ENCODE data around the gene SFXN2.
"Not testable (repeated sequence)": the region's sequence is repeated elsewhere in the genome, so short reads cannot be mapped to it uniquely, and the experiment has no call there.

SFXN2 gene

DNA sequence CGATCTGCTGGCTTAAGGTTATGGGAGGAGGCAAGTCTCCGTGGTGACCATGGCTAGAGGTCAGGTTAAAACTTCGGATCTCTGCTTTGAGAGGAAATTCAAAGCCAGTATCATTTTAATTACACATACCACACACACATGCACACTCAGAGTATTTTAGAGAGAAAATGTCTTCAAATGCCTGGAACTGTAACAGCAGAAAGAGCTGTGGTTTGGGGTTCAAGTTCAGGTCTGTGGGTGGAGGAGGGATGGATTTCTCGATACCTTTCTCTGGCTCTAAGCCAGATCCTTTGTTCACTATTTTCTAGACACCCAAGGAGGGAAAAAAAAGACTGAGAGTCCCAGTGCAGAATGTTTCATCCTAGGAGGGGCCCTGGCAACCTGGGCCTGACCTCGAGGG is 32.7 kb upstream of the SFXN2 start:
- DNase-seq: no peak

DNA sequence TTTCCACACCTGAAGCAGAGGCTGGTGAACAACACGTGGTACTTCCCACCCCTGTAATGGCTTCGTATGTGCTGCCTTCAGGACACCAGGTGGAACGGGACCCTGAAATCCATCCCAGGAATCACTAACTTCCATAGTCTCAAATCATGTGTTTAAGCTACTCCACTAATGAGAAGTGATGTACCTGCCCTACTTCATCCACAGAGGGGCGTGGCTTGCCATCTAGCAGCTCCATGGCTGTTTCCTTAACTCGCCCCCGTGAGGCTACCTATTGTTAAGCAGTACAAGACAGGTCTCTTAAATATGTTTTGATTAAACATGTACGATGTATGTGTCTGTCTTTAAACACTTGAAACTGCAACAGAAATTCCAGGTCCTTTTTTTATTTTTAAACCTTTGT is 32.0 kb upstream of the SFXN2 start:
- DNase-seq: no peak

DNA sequence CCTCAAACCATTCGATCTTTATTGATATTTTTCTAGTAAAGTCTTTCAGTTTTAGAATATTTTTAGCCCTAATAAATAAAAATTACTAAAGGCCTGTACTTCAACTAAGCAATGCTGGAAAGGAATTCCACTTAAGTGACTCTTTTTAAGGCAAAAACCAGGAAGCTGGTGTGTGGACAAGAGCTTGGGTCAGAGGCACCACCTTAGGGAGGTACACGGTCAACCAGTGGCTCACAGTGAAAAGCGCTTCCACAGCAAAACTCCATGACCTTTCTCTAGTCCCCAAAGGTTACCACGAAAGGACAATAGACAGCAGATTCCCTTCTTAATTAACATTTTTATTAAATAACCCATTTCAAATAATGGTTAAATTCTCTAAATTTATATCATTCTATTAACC is 31.5 kb upstream of the SFXN2 start:
- no peak for DNase-seq

DNA sequence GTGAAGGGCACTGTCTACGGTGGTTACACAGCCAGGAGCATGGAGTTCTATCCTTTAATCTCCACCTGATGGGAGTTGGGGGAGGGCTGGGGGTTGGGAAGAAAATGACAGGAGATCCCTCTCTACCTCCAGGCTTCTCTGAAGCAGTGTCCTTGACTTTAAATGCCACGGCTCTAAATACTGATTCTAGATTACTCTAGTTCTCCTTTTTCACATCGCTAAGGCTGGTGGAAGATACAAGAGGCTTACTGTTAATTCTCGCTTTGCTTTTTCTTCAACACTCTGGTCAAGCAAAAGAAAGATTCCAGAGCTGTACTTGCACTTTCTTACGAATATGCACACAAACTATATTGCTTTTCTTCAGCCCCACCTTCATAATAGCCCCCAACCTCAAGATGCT is 30.7 kb upstream of the SFXN2 start:
- DNase-seq: no peak

DNA sequence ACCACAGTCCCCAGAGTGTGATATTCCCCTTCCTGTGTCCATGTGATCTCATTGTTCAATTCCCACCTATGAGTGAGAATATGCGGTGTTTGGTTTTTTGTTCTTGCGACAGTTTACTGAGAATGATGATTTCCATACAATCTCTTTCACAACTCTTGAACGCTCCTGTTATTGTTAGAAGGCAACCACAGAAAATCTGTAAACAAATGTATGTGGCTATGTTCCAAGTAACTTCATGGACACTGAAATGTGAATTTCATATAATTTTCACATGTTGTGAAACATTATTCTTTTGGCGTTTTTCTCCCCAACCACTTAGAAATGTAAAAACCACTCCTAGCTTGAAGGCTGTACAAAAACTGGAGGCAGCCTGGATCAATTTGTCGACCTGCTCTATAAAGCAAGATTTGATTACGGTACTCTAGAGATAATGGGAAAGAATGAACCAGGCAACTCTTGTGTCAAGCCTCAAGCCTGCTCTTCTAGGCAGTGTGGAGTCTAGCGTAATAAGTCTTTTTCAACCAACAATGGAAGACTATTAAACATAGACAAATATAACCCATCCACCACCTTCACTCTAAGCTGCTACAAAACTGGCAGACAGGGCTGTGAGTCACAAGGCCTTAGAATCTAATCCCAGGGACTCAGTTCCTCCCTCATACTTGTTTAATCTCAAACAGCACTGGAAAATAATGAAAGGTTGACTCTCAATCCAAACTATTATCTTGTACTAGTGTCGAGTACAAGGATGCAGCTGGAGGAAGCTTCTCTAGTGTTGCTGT is 23.0 kb upstream of the SFXN2 start:
- DNase-seq: no peak

DNA sequence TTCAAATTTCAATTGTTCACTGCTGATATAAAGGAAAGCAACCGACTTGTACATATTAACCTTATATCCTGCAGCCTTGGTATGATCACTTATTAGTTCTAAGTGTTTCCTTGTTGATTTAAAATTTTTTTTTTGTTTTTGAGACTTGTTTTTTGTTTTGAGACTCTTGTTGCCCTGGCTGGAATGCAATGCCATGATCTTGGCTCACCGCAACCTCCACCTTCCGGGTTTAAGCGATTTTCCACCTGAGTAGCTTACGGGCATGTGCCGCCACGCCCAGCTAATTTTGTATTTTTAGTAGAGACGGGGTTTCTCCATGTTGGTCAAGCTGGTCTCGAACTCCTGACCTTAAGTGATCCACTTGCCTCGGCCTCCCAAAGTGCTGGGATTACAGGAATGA is 19.0 kb upstream of the SFXN2 start:
- DNase-seq: not testable (repeated sequence)

DNA sequence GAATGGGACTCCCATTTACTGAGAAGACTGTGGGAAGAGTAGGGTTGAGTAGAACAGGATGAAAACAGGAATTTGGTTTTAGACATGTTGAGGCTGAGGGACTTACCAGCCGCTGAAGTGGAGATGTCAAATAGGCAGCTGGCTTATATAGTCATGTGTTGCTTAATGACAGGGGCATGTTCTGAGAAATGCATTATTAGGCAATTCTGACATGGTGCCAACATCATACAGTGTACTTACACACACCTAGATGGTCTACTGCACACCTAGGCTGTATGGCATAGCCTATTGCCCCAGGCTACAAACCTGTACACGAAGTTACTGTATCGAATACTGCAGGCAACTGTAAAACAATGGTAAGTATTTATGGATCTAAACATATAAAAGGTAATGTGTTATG is 17.7 kb upstream of the SFXN2 start:
- DNase-seq: no peak

DNA sequence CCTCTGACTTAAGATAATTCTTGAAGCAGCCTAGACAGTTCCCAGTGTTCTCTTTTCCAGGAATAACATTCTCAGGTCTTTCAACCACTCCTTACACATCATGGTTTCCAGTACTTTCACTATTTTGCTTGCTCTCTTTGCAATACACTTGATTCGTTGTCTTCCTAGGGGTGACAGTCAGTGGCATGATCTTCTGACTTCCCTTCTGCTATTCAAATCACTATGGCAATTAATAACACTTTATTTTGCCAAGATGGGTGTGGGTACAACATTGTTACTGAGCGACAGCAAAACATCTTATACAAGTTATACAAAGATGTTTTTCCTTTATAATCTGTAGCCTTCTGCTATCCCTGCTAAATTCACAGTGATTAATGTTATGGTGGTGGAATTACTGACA is 15.5 kb upstream of the SFXN2 start:
- DNase-seq: no peak

DNA sequence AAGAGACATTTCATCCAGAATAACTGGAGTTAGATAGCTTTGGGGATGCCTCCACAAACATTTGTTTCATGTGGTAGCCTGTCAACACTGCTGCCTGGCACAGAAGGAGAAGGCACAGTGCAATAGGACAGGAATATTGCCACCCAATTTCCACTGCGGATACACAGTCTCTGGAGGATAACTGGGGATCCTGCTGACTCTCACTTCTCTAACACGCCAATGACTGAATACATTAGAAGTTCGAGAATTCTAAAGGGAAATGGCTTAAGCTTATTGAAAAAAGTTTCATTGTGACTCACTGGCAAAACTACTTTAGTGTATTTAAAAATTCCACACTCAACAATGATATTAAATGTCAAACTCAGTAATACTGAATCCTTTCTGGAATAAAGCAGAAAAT is 13.2 kb upstream of the SFXN2 start:
- no peak for DNase-seq

DNA sequence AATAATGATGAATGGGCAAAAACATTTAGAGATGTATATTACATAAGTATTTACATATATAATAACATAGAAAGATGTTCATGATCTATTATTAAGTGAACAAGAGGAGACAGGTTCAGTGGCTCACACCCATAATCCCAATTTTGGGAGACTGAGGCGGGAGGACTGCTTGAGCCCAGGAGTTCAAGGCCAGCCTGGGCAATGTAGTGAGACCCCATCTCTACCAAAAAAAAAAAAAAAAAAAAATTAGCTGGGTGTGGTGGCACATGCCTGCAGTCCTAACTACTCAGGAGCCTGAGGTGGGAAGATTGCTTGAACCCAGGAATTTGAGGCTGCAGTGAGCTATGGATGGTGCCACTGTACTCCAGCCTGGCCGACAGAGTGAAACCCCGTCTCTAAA is 12.6 kb upstream of the SFXN2 start:
- no peak for DNase-seq

DNA sequence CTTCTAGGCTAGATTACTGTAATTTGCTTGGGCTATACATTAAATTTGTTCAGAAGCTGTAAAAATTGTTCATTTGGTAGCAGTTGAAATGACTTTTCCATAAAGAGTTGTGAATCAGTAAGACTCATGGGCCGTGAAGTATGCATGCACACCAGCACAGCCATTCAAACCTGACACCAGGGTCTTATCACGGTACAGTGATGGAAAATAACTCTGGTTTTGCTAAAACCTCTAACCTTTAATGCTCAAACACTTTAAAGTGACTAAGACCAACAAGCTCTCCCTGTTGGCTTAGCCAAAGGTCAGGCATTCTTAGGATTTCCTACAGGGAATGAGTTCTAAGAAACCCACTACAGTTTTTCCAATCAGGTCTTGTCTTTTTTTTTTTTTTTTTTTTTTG is 11.7 kb upstream of the SFXN2 start:
- DNase-seq: no peak

DNA sequence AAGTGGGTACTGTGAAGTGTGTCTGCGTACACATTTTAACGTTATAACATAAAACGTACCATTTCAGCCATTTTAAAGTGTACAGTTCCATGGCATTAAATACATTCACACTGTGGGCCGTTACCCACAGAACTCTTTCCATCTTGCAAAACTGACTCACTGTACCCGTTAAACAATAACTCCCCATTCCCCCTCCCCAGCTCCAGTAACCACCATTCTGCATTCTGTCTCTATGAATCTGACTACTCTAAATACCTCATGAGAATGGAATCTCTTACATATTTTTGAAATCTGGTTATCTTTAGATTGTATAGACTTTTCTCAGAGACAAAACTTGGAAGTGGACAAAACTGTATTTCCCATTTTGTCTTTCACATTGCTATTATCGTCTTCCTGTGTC is 9.5 kb upstream of the SFXN2 start:
- no peak for DNase-seq

DNA sequence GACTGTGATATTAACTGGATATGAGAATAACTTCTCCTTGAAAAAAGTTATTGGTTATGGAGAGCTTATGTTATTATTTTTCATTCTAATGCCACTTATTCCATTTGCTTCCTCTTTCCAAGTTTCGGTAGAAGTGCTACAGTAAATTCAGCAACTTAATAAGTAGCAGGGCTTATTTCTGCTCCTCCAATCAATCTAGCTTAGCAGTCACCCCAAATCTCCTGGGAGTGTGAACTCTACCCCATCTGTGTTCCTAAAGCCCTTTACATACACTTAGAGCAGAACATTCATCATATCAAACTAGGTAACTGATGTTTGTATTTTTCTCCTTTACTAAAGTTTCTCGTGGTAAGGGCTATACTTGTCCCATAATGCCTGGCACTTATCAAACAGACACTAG is 8.9 kb upstream of the SFXN2 start:
- DNase-seq: no peak

DNA sequence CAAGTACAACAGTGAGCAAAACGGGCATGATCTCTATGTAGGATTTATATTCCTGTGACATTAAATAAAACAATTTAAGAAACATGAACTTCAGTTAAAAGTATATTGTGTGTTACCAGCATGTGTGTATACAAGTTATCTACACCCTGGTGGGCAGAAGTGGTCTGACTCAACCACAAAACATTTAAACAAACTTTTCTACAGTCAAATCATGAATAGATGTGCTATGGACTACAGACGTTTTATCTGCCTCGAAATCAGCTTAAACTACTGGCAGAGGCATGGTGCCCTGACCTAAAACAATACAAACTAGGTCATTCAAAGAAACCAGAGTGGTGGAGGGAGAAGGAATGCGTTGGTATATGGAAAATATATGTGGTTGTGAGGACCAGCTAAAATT is 3.8 kb upstream of the SFXN2 start:
- no peak for DNase-seq

DNA sequence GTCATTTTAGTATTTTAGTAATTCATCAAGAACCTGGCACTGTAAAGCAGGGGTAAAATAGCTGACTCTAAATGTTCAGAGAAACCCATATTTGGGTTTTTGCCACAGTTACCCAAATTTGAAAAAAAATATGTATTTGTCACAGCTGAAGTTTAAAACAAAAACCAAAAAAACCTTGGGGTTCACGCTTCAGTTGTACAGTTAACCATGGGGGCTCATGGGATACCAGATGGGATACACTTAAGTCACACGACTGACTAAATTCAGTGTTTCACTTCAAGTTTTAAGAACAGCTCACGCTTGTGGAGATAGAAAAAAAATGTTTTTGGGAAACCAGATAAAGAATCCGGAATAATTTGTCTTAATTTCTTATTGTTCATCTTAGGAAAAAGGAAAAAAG is 2.3 kb upstream of the SFXN2 start:
- no peak for DNase-seq

DNA sequence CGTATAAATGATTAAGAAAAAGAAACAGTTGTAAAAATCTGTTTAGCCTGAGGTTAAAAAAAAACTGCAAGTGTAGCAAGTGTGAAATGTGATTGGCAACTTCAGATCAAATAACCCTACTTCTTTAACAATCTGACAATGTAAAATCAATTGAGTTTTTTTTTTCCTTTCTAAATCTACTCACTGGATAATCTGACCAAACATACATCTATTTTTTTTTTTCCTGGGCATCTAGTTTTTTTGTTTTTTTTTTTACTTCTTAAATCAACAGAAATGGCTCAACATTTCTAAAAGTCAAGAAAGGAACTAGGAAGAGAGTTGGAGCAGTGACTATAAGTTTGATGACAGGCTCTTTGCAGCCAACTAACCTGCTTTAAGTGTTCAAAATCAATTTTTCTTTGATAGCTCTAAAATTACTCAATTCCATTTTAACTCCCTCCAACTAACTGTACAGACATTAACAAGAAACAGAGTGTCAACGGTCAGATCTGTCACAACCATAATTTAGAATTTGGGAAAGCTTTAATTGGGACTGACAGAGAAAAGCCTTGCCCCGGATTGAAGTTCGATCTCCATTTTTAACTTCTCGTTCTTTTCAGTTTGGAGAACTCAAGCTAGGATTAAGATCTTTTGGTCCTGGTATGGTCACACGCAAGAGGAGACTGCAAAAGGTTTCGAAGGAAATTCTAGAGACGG is 1.4 kb upstream of the SFXN2 start:
- no peak for DNase-seq

DNA sequence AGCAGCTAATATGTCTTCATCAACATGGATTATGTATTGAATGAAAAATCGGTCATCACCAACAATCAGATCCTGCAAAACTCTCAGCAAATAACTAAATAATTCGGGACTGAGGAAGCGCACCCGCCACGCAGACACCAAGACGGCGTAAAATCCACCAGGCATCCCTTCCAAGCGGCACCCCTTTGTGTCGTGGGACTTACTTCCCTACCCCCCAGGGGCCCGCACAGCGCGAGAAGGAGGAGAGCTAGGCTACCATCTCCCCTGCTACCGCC is 960 bp upstream of the SFXN2 start:
- DNase-seq: no peak

DNA sequence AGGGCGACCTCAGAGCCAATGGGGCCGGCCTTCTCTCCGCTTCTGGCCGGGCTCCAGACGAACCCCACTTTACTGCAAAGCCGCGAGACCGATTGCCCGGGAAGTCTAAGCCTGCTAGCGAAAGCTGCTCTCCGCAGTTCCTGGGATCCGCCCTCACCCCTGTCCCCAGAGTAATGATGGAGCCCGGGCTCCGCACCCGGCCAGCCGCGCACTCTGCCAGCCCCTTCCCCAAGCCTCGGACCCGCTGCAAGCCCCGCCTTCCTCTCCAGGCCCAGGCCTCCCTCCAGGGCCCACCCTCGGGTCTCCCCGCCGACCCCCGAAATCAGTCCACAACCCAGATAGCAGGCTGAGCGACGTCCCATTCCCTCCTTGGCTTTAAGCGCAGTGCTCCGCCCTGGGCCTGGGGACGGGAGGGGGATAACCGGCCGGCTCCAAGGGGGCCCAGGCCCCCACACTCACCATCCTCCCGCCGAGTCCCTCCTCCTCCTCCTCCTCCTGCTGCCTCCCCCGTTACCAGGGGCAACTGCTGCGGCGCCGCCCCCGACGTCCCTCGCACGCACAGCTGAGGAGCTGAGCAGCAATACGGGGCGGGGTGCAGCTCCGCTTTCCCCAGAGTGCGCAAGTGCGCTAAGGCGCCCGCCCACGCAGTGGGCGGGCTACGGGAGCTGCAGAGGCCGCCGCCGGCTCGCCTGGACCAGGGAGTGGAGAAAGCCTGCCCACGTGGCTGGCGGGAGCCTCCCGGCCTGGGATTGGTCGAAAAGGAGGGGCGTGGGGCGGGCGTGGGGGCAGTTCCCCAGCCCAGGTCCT is 419 bp upstream of the SFXN2 start, which contains the start of gene ARL3:
TSS of gene ARL3 (minus strand) at position 584 of the 807 bp plus-strand sequence. CDS start at position 462, 122 bp downstream.
- DNase-seq: peak; percentile 86

DNA sequence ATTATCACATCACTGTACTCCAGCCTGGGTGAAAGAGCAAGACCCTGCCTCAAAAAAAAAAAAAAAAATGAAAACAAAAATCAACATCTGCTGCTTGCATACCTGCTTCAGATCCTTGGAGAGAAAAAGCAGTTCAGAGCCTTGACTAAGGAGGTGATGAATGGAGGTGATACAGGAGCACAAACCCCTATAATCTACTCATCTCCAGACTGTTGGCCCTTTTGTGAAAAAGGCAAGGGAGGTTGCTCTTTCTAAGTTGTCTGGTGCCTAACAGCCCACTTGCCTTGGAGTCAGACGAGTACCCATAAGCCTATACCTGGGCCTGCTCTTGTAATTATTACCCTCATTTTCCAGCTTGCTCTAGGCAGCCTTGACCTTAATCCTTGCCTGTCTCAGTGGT is 1.4 kb downstream of the SFXN2 start:
- no peak for DNase-seq

DNA sequence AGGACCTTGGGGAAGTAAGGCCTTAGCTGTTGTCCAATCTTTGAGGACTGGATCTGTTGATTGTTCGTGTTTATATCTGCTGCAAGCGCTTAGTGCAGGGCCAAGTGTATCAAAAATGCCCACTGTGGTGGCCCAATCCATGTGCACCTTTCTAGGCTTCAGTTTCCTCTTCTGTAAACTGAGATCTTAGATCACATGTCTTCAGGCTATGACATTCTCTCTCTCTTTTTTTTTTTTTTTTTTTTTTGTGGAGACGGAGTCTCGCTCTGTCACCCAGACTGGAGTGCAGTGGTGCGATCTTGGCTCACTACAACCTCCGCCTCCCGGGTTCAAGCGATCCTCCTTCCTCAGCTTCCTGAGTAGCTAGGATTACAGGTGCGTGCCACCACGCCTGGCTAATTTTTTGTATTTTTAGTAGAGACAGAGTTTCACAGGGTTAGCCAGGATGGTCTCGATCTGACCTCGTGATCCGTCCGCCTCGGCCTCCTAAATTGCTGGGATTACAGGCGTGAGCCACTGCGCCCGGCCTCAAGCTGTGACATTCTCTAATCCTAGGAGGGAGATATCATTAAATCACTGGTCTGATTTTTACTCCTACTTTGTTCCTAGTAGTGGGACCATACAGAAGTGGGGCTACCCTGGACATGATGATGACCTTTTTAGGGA is 2.6 kb downstream of the SFXN2 start:
- not testable (repeated sequence) for DNase-seq

DNA sequence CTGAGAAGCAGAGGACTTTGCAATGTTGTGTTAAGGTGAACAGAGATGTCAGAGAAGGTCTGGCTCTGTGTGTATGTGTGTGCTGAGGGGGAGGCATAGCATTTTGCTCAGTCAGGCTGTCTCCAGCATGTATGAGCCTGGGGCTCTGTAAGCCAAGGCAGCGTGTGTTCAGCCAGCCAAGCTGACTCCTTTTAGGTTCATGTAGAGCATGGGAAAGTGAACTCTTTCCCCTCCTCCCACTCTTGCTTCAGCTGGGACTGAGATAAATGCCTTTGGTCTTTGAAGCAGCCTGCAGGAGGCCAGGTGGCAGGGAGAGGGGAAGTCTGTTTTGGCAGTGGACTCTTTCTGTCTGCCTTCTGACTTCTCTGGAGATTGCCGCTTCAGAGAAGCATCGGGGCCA is 3.8 kb downstream of the SFXN2 start:
- DNase-seq: no peak

DNA sequence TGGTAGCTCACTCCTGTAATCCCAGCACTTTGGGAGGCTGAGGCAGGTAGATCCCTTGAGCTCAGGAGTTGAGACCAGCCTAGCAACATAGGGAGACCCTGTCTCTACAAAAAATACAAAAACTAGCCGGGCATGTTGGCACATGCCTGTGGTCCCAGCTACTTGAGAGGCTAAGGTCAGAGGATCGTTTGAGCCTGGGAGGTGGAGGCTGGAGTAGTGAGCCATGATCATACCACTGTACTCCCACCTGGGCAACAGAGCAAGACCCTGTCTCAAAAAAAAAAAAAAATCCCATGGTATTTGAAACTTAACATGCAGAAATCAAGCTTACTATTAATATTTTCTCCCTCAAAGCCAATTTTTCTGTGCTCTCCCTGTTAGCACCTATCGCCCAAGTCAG is 5.9 kb downstream of the SFXN2 start:
- no peak for DNase-seq

DNA sequence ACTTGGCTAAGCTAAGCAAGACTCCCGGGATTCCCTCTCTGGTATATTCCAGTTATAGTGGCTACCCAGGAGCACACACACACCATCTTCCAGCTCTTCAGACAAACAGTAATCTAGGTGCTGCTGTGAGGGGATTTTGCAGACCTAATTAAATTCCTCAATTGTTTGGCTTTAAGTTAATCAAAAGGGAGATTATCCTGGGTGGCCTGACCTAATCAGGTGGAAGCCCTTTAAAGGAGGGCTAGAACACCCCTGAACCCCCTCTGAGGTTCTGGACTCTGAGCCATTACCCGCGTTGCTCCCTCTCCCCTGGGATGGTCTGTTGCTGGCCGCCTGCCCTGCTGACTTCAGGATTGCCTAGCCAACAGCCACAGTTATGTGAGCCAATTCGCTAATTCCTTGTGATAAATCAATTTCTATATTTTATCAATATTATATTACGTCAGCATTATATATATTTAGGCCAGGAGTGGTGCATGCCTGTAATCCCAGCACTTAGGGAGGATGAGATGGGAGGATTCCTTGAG is 6.4 kb downstream of the SFXN2 start:
- no peak for DNase-seq
